ENCODE measurements around the gene LMBR1. TPM values are rescaled to one million over a fixed set of nuclear protein-coding genes. Genes with fewer than 3 reads are reported as not detected.

The LMBR1 gene
- polyA plus RNA-seq, 1 donor from 2014 or later: 68.9 TPM

GRCh38 chr7:156753630-156754029, 139.4 kb downstream of the LMBR1 start:
- Histone ChIP-seq H4K20me1 (ENCODE audit: insufficient read depth) (no peaks in the 10 kb centered on the region), H3K27ac (ENCODE audit: low read length) (no peak overlapping the region), H3K27me3 (ENCODE audit: insufficient read depth, low read depth, low read length) (no peaks in the 10 kb centered on the region), H3K36me3 (ENCODE audit: insufficient read depth, low read length) (no peaks in the 10 kb centered on the region), H3K79me2 (replicated peaks; ENCODE audit: insufficient read depth, low read length) (no peaks in the 10 kb centered on the region), H3F3A (ENCODE audit: insufficient read depth, low read length, poor library complexity, severe bottlenecking) (no peaks in the 10 kb centered on the region), H3K4me3 (ENCODE audit: low read length) (no peak overlapping the region), H3K9me3 (ENCODE audit: low read length) (no peaks in the 10 kb centered on the region), H3K9ac (ENCODE audit: low read length) (no peak overlapping the region), H3K9me2 (ENCODE audit: insufficient read depth, low read length) (no peaks in the 10 kb centered on the region), H3K4me2 (ENCODE audit: low read length) (no peak overlapping the region), H2AFZ (ENCODE audit: low read depth, low read length) (no peak overlapping the region)
- TF ChIP-seq CTCF (IDR thresholded peaks at IDR 0.05; ENCODE audit: poor library complexity, severe bottlenecking): no peak
- no peak for TF ChIP-seq MXI1 (conservative IDR thresholded peaks at IDR 0.05; ENCODE audit: poor library complexity, severe bottlenecking)
- no peak for TF ChIP-seq EP300 (conservative IDR thresholded peaks at IDR 0.05; ENCODE audit: poor library complexity, severe bottlenecking)
- TF ChIP-seq POLR2AphosphoS5 (IDR thresholded peaks at IDR 0.05): no peak
- no peak for TF ChIP-seq REST (IDR thresholded peaks at IDR 0.05; ENCODE audit: borderline replicate concordance)
- no peak for TF ChIP-seq TAF1 (IDR thresholded peaks at IDR 0.05; ENCODE audit: low read depth)
- no peak for TF ChIP-seq EZH2 (IDR thresholded peaks at IDR 0.05; ENCODE audit: borderline replicate concordance, insufficient read depth, low read length, poor library complexity, severe bottlenecking)
- TF ChIP-seq SMC3 (conservative IDR thresholded peaks at IDR 0.05; ENCODE audit: poor library complexity): no peak
- TF ChIP-seq RAD21 (conservative IDR thresholded peaks at IDR 0.05): no peak

GRCh38 chr7:156753229-156753560, 139.8 kb downstream of the LMBR1 start:
- TF ChIP-seq REST (IDR thresholded peaks at IDR 0.05; ENCODE audit: borderline replicate concordance) (no peak), EZH2 (IDR thresholded peaks at IDR 0.05; ENCODE audit: borderline replicate concordance, insufficient read depth, low read length, poor library complexity, severe bottlenecking) (no peak), CTCF (IDR thresholded peaks at IDR 0.05; ENCODE audit: poor library complexity, severe bottlenecking) (no peak)
- Histone ChIP-seq H3K9ac (ENCODE audit: low read length) (no peak overlapping the region), H3K27ac (ENCODE audit: low read length) (no peak overlapping the region), H3K79me2 (replicated peaks; ENCODE audit: insufficient read depth, low read length) (no peaks in the 10 kb centered on the region), H3F3A (ENCODE audit: insufficient read depth, low read length, poor library complexity, severe bottlenecking) (no peaks in the 10 kb centered on the region), H4K20me1 (ENCODE audit: insufficient read depth) (no peaks in the 10 kb centered on the region), H3K9me2 (ENCODE audit: insufficient read depth, low read length) (no peaks in the 10 kb centered on the region), H3K27me3 (ENCODE audit: insufficient read depth, low read depth, low read length) (no peaks in the 10 kb centered on the region), H2AFZ (ENCODE audit: low read depth, low read length) (no peak overlapping the region), H3K9me3 (ENCODE audit: low read length) (no peaks in the 10 kb centered on the region), H3K4me3 (ENCODE audit: low read length) (no peak overlapping the region), H3K36me3 (ENCODE audit: insufficient read depth, low read length) (no peaks in the 10 kb centered on the region), H3K4me2 (ENCODE audit: low read length) (no peak overlapping the region)
